ENCODE measurements around the gene ARMC8.

Gene ARMC8

GRCh38 chr3:138200424-138200823 lies 13.3 kb downstream of the ARMC8 start:
- no peak for DNase-seq

- peak in 1 of 2 experiments; percentile 67 for DNase-seq
Observed at GRCh38 chr3:138202945-138203701, 16.0 kb downstream of the ARMC8 start.

GRCh38 chr3:138203938-138204337 lies 16.8 kb downstream of the ARMC8 start:
- DNase-seq = no peak

- DNase-seq = no peak
Observed at GRCh38 chr3:138205527-138205926, 18.4 kb downstream of the ARMC8 start.

- DNase-seq = peak; percentile 46 to 69
Observed at GRCh38 chr3:138206196-138206595, 19.1 kb downstream of the ARMC8 start.

- no peak for DNase-seq
Observed at GRCh38 chr3:138210528-138210927, 23.4 kb downstream of the ARMC8 start.

- DNase-seq = no peak
Observed at GRCh38 chr3:138213398-138214085, 26.4 kb downstream of the ARMC8 start.

GRCh38 chr3:138219255-138219654 lies 32.2 kb downstream of the ARMC8 start:
- DNase-seq = no peak

- no peak for DNase-seq
Observed at GRCh38 chr3:138220242-138220641, 33.1 kb downstream of the ARMC8 start.

- no peak for DNase-seq
Observed at GRCh38 chr3:138220788-138221187, 33.7 kb downstream of the ARMC8 start.

GRCh38 chr3:138222131-138222941 lies 35.2 kb downstream of the ARMC8 start:
- no peak for DNase-seq

GRCh38 chr3:138222942-138223287 lies 35.8 kb downstream of the ARMC8 start:
- DNase-seq = no peak

GRCh38 chr3:138227650-138228049 lies 40.5 kb downstream of the ARMC8 start:
- no peak for DNase-seq

GRCh38 chr3:138230525-138230924 lies 43.4 kb downstream of the ARMC8 start:
- no peak for DNase-seq

GRCh38 chr3:138232705-138233364 lies 45.7 kb downstream of the ARMC8 start:
- no peak for DNase-seq

- DNase-seq = no peak
Observed at GRCh38 chr3:138234401-138235179, 47.5 kb downstream of the ARMC8 start.

- no peak for DNase-seq
Observed at GRCh38 chr3:138238711-138239110, 51.6 kb downstream of the ARMC8 start.

- DNase-seq = no peak
Observed at GRCh38 chr3:138241061-138241460, 54.0 kb downstream of the ARMC8 start.

GRCh38 chr3:138241676-138242075 lies 54.6 kb downstream of the ARMC8 start:
- no peak for DNase-seq

- no peak for DNase-seq
Observed at GRCh38 chr3:138242466-138242865, 55.4 kb downstream of the ARMC8 start.

- DNase-seq = no peak
Observed at GRCh38 chr3:138245026-138245425, 57.9 kb downstream of the ARMC8 start.

GRCh38 chr3:138249636-138250035 lies 62.5 kb downstream of the ARMC8 start:
- DNase-seq = no peak
